ENCODE data around the gene COL24A1. TPM values are rescaled to one million over a fixed set of nuclear protein-coding genes. Genes with fewer than 3 reads are reported as not detected.

COL24A1 gene
- total and polyA plus RNA-seq, 2 donors (not counting 3 experiments of a cell fraction or from before 2014, with no cell fraction given): 0.03 TPM; not detected in 1

- no peaks in the 10 kb centered on the region for H4K20me1 ChIP-seq (replicated peaks; ENCODE audit: control insufficient read depth, extremely low read depth, insufficient read depth, low read length)
- H3K9me3 ChIP-seq (replicated peaks; ENCODE audit: control insufficient read depth, insufficient read depth, low read length): no peaks in the 10 kb centered on the region
- ChIA-PET CTCF (no interaction called here), POLR2A (no interaction called here)
- no peaks in the 10 kb centered on the region for H3K36me3 ChIP-seq (ENCODE audit: control insufficient read depth in 2 of 2, extremely low read depth in 1 of 2, insufficient read depth in 2 of 2, low read length in 2 of 2)
- FAIRE-seq (no peak), DNase-seq (ENCODE audit: low read depth, low spot score) (no peak)
- H3K9me1 ChIP-seq (replicated peaks; ENCODE audit: control insufficient read depth, extremely low read depth, insufficient read depth, low read length): no peaks in the 10 kb centered on the region
- peaks cover under 1% of the 10 kb centered on the region for H3K4me1 ChIP-seq (ENCODE audit: control insufficient read depth, extremely low read depth, insufficient read depth, low read length)
- no peak overlapping the region for H3K4me3 ChIP-seq (replicated peaks in 1 of 3; ENCODE audit: insufficient read depth in 1 of 3, low read depth in 1 of 3, low read length in 3 of 3)
- intact Hi-C loops (cut with micrococcal nuclease): no loop called here
- H3K27me3 ChIP-seq (ENCODE audit: control insufficient read depth in 2 of 2, insufficient read depth in 2 of 2, low read length in 2 of 2): peaks cover 12 to 22% of the 10 kb centered on the region in 2 experiments
- dilution Hi-C loops (cut with MboI; ENCODE audit: extremely low pct_ligation_motif_present, low sequenced_read_pairs): no loop called here
- H3K27ac ChIP-seq (ENCODE audit: insufficient read depth, low read depth, low read length): no peak overlapping the region
- no peaks in the 10 kb centered on the region for H3K79me2 ChIP-seq (ENCODE audit: control insufficient read depth, insufficient read depth, low read length)
- no TSS peak for BruUV-seq (replicated peaks)
- TF ChIP-seq EZH2 (IDR thresholded peaks at IDR 0.05; ENCODE audit: borderline replicate concordance, low read depth, low read length, severe bottlenecking) (no peak), MYC (IDR thresholded peaks at IDR 0.05; ENCODE audit: low read depth, low read length) (no peak), FOS (IDR thresholded peaks at IDR 0.05; ENCODE audit: borderline replicate concordance, insufficient read depth, low read length) (peak; percentile 25), GATA2 (IDR thresholded peaks at IDR 0.05; ENCODE audit: insufficient read depth, insufficient read length, low read depth, low read length) (no peak), POLR2AphosphoS5 (IDR thresholded peaks at IDR 0.05; ENCODE audit: insufficient read depth, low read depth, low read length) (no peak)
- H3K4me2 ChIP-seq (ENCODE audit: insufficient read depth, low read length): no peak overlapping the region
- no peak overlapping the region for H3K9ac ChIP-seq (replicated peaks; ENCODE audit: extremely low read depth, insufficient read depth, low read length)
- H2AFZ ChIP-seq (ENCODE audit: low read depth, low read length): no peak overlapping the region
These were observed 6.0 kb downstream of the COL24A1 start for GRCh38 chr1:86150553-86151055.

DNA sequence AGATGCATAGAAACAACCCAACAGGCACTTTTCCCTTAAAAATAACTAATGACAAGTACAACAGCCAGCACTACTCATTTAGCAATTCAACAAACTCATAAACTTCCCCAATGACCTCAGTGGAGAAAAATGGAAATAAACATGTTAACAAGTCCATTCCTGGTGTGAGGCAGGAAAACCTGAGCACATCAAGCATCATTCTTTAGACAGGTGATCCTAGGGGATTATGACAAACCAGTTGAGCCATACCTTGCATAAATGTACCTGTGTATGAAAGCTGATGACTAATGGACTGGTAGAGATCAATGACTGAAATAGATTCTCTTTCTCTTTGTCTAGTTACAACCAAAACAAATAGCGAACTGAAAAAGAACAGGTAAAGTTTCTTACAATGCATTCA is 7.0 kb downstream of the COL24A1 start:
- no peak overlapping the region for H2AFZ ChIP-seq (ENCODE audit: low read depth, low read length)
- H3K4me3 ChIP-seq (replicated peaks in 1 of 3; ENCODE audit: insufficient read depth in 1 of 3, low read depth in 1 of 3, low read length in 3 of 3): no peak overlapping the region
- H3K4me1 ChIP-seq (ENCODE audit: control insufficient read depth, extremely low read depth, insufficient read depth, low read length): no peaks in the 10 kb centered on the region
- H3K79me2 ChIP-seq (ENCODE audit: control insufficient read depth, insufficient read depth, low read length): no peaks in the 10 kb centered on the region
- H4K20me1 ChIP-seq (replicated peaks; ENCODE audit: control insufficient read depth, extremely low read depth, insufficient read depth, low read length): no peaks in the 10 kb centered on the region
- H3K27ac ChIP-seq (ENCODE audit: insufficient read depth, low read depth, low read length): no peak overlapping the region
- CTCF ChIA-PET: no interaction called here
- intact Hi-C loops (cut with micrococcal nuclease): no loop called here
- peaks cover 5 to 23% of the 10 kb centered on the region in 2 experiments for H3K27me3 ChIP-seq (ENCODE audit: control insufficient read depth in 2 of 2, insufficient read depth in 2 of 2, low read length in 2 of 2)
- no peaks in the 10 kb centered on the region for H3K9me3 ChIP-seq (replicated peaks; ENCODE audit: control insufficient read depth, insufficient read depth, low read length)
- FAIRE-seq (no peak), DNase-seq (ENCODE audit: low read depth, low spot score) (no peak)
- dilution Hi-C loops (cut with MboI; ENCODE audit: extremely low pct_ligation_motif_present, low sequenced_read_pairs): no loop called here
- no peak for TF ChIP-seq POLR2A (IDR thresholded peaks at IDR 0.05; ENCODE audit: low read depth, low read length)
- TF ChIP-seq EZH2 (IDR thresholded peaks at IDR 0.05; ENCODE audit: borderline replicate concordance, low read depth, low read length, severe bottlenecking): no peak
- TF ChIP-seq FOS (IDR thresholded peaks at IDR 0.05; ENCODE audit: borderline replicate concordance, insufficient read depth, low read length): no peak
- TF ChIP-seq GATA2 (IDR thresholded peaks at IDR 0.05; ENCODE audit: insufficient read depth, insufficient read length, low read depth, low read length): no peak
- TF ChIP-seq POLR2AphosphoS5 (IDR thresholded peaks at IDR 0.05; ENCODE audit: insufficient read depth, low read depth, low read length): no peak
- no peak for TF ChIP-seq JUN (IDR thresholded peaks at IDR 0.05; ENCODE audit: borderline replicate concordance, insufficient read depth, insufficient read length, low read depth)
- TF ChIP-seq MAX (IDR thresholded peaks at IDR 0.05; ENCODE audit: insufficient read depth, insufficient read length): no peak
- TF ChIP-seq MYC (IDR thresholded peaks at IDR 0.05; ENCODE audit: low read depth, low read length): no peak
- TF ChIP-seq CTCF (IDR thresholded peaks at IDR 0.05; ENCODE audit: extremely low read depth in 1 of 2, insufficient read depth in 1 of 2, low read depth in 1 of 2, low read length in 2 of 2): no peak
- POLR2A ChIA-PET: no interaction called here
- BruUV-seq (replicated peaks): no TSS peak
- H3K9ac ChIP-seq (replicated peaks; ENCODE audit: extremely low read depth, insufficient read depth, low read length): no peak overlapping the region
- no peaks in the 10 kb centered on the region for H3K36me3 ChIP-seq (ENCODE audit: control insufficient read depth in 2 of 2, extremely low read depth in 1 of 2, insufficient read depth in 2 of 2, low read length in 2 of 2)
- H3K4me2 ChIP-seq (ENCODE audit: insufficient read depth, low read length): no peak overlapping the region
- no peaks in the 10 kb centered on the region for H3K9me1 ChIP-seq (replicated peaks; ENCODE audit: control insufficient read depth, extremely low read depth, insufficient read depth, low read length)

All from endothelial cell of umbilical vein (primary cell).